NCI-H526 (cell line): ENCODE results near the gene SH3BP2.

Experiments
- DNase-seq, 2 experiments: peaks; one replicate each; lab custom pipeline; 2025; lab: John Stamatoyannopoulos, UW

Gene SH3BP2

DNA sequence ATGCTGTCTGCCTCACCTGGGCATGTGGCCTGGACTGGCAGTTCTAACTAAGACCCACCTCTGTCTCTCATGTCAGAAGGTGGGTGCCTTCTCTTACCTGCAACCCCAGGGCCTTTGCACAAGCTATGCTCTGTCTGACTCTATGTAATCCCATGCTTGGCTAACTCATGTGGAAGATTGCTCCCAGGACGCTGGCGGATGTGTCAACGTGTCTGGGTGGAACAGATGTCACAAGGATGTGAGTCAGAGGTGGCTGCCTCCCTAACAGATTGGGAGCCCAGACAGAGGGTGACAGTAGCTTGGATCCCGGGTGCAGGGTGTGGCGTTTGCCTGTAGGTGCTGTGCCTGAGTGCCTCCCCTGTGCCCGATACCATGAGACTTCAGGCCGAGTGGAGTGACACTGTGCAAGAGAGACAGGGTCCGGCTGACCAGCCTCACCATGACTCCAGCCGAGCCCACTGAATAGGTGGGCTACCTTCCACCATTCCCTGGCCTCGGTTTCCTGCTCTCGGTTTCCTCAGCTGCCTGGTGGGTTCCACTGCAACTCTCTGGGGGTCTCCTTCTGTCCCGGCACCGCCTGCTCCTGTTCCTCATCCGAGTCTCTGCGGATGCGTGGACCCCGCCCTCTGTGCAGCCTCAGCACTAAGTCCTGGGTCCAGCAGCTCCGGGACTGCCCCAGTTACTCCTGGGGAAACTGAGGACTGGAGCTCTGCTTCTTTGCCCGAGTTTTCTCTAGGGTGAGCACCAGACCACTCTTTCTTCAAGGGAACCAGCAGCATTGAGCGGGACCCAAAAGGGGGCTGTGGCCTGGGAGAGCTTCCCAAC, 11.0 kb downstream of the SH3BP2 start:
- no peak for DNase-seq

DNA sequence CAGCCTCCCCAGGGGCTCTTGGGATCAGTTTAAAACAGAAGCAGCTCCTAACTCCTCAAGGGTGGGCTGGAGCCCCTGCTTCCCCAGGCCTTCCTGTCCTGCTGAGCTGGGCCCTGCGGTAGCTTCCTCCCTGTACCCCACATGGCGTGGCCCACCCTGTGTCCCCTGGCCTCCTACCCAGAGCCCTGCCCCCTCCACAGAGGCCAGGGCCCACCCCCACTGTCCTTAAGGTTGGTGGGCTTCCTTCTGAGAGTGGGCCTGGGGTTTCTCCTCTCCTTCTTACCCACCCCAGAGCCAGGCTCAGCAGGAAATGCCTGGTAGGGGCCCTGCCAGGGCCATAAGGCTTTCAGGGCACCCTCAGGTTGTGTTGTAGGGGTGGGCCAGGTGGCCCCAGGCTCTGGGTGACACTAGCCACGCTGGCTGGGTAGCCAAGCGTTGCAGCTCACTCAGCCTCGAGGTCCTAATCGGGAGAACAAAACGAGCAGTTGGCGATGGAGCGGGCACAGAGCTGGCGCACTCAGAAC, 11.6 kb downstream of the SH3BP2 start:
- DNase-seq, result no peak

DNA sequence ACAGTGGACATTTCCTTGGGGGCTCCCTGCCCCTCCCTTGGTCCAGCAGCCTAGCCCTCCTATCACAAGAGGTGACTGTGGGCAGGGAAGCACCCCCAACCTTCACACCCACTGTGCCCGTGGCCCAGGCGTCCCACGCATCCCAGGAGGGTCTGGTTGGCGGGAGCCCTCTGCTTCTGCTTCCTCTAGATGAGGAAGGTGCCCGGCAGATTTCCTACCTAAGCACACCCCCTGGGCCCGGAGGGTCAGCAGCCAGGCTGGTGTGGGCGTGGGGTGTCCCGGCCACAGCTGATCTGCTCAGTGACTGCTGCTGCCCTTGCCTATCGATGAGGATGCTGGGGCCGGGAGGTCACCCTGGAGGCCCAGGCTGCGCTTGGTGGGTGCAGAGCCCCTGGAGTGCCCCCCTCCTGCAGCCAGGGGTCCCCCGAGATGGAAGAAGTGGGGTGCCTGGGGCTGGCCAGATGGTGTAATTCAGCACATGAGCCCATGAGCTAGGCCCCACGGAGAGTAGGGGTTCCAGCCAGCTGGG, 12.2 kb downstream of the SH3BP2 start:
- DNase-seq, result no peak

DNA sequence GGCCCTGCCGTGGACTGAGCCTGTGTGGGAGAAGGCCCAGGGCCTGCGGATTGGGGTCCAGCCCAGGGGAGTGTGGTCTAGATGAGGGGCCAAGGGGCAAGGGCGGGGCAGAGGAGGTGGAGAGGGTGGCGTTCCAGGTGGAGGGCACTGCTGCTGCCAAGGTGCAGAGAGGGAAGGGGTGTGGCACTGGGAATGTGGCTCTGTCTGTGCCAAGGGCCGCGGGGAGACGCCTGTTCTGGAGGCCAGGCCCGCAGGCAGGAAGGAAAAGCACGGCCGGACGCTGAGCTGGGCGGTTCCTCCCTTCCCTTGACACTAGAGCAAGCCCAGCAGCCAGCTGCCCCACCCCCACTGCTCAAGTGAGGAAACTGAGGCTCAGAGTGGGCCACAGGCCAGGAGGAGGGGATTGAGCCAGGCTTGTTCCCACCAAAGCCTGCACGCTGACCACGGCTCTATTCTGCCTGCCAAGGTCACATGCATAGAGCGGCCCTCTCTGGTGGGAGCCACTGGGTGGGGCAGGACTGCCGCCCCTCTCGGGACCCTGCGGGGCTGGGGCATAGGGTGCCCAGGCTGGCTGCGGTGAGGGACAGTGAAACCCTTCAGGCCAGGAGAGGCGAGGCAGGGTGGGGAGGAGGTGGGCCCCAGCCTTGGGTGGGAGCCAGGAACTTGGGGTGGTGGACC, 13.0 kb downstream of the SH3BP2 start:
- DNase-seq, result no peak

DNA sequence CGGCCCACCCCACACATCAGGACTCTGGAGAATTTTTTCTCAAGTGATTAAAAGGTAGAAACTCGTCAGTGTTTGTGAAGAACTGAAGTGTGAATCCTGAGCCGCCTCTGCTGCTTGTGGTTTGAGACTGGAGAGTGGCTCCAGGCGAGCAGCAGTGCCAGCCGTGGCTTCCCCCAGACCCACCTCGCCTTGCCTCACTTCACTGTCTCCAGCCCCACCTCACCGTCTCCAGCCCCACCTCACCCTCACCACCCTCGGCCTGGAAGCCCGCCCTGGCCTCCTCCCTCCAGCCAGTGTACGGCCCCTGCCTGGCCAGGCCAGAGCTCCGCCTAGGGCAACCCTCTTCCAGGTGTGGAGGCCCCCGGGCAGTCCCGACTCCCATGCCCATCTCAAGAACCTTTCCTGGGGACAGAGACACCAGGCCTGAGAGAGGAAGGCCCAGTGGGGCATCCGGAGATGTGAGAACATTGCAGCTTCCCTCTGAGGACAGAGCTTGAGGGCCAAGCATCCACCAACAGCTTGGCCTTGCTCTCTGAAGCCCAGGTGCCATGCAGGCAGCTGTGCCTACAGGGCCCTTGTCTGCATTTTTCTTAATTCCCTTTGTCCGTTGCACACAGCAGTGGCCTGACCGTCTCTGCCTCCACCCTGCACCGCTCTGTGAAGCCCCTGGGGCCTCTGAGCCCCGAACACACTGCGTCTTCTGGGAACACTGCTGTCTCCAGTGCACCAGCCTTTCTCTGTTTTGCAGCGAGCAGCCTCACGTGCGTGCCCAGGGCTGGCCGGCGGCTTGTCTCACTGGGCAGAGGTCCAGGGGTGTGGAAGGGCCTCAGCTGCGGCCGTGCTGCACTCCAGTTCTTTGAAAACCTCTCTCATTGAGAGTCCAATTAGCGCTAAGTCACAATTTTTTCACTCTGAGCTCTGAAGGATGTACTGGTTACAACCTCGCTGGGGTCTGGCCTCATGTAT, 13.8 kb downstream of the SH3BP2 start:
- no peak for DNase-seq

DNA sequence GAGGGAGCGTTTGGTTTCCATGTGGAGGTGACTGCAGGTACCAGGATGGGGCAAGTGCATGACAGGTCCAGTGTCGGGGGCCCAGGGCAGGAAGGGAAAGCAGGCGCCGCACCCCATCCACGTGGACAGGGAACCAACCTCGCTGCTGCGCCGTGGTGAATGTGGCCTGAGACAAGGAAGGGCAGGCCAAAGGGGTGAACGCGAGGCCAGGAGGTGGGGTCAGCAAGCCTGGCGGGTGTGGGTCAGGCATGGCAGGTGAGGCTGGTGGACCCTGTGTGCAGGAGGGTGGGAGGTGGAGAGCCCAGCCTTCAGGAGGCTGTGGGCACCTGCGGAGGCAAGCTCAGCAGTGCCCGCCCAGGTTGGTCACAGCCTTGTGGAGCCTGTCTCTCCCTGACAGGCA, 14.7 kb downstream of the SH3BP2 start:
- no peak for DNase-seq

DNA sequence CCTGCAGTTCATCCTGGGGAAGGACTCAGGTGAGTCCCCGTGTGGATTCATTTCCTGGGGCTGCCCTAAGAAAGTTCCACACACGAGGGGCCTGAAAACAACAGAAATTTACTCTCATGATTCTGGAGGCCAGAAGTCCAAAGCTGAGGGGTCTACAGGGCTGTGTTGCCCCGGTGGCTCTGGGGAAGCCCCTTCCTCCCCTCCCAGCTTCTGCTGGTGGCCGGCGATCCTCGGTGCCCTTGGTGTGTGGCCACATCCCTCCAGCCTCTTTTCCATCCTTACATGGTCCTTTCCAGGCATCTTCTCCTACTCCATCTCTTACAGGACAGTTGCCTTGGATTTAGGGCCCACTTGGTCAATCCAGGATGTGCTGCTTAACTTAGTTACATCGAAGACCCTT, 15.1 kb downstream of the SH3BP2 start:
- no peak for DNase-seq

DNA sequence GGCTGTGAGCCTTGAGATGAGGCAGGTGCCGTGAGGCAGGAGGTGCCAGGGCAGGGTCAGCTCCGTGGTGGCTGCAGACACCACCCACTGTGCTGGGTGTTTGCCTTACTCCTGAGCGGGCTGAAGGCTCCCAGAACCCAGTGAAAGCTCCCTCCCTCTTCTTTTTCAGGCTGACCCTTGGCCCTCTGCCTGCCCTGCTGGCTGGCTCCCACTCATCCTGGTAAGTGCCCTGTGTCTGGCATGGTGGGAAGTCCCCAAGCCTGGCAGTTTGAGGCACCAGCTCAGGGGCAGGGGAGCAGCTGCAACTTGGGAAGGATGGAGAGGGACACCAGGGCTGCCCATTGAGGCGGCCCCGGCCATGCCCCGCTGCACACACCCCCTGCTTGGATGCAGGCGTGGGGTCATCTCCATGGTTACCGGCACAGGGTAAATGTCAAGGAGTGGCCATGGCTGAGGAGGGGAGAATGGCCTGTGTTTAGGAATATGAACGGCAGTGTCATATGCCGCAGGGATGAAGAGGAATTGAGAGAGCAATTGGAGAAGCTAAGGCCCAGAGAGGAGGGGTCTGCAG, 16.8 kb downstream of the SH3BP2 start:
- DNase-seq, result no peak

DNA sequence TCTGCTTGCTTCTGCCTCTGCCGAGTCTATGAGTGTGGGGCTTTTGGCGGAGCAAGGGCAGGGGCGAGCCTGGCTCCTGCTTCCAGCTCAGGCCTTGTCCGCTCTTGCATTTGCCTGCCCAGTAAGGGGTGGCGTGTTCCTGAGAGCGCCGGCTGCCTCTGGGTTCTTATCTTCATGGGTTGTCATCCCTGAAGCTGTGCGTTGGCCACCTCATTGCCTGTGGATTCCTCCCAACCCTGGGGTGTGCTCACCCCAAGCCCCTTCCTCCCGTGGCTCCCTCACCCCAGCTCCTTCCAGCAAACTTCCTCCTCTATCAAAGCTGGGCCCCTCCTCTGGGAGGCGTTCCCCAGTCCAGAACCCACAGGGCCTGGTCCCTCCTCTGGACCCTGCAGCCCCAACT, 17.5 kb downstream of the SH3BP2 start:
- no peak for DNase-seq

DNA sequence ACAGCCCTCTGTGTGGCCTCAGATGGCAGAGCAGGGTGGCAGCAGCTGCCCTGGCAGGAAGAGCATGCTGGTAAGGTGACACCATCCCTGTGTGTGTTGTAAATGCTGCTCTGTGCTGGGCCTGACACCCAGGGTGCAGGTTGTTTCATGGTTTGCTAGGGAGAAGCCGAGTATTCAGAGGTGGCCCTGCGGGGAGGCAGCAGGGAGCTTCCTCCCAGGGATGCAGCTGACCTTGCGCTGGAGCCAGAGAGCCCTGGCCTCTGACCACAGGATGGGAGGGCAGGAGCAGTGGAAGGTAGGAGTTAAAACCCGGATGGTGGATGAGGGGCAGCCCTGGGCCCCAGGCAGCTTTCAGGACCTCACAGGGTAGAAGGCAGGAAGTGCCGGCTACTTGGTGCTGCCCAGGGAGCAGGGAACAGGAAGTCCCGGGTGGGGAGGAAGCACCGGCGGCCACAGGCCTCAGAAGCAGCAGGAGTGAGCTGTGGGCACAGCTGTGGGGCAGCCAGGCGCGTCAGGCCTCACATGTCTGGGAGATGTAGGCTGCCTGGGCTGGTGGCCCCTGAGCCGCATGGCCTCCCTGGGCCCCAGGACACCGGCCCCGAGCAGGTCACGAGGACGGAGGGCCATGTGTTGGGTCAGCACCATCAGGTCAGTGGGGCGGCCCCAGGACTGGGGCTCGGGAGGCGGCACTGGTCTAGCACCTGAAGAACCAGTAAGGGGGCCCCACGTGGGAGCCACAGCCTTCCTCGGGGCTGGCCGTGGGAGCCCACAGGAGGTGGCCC, 19.1 kb downstream of the SH3BP2 start:
- DNase-seq, result peak in 1 of 2 experiments; percentile 54

DNA sequence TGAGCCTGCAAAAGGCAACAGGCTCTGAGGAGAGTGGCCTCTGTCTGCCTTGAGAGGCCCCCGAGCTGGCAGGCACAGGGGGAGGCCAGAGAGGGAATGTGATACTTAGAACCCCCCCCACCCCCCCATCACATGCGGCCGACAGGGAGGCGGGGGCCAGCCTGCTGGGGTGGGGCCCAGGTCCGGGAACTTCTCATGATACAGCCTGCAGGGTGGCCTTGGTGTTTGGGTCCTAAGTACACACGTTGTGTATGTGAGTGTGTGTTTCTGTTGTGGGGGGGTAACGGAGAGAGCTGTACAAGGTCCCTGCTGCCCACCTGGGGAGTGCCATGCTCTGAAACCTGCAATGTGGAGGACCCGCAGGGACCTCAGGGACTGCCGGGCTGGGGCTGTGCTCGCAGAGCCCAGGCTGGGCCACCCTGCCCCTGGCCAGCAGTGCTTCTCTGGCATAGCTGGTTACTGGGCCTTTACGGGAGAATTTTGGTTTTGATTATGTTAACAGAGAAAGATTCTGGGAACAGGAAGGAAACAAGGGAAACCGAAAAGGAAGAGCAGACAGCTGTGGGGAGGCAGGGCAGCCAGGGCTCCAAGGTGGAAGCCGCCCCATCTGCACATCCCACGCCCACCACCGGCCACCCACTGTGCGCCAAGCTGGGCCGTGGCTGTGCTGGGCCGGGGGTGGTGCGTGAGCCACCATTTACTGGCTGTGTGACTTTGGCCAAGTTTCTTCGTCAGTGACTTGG, 19.9 kb downstream of the SH3BP2 start:
- no peak for DNase-seq

DNA sequence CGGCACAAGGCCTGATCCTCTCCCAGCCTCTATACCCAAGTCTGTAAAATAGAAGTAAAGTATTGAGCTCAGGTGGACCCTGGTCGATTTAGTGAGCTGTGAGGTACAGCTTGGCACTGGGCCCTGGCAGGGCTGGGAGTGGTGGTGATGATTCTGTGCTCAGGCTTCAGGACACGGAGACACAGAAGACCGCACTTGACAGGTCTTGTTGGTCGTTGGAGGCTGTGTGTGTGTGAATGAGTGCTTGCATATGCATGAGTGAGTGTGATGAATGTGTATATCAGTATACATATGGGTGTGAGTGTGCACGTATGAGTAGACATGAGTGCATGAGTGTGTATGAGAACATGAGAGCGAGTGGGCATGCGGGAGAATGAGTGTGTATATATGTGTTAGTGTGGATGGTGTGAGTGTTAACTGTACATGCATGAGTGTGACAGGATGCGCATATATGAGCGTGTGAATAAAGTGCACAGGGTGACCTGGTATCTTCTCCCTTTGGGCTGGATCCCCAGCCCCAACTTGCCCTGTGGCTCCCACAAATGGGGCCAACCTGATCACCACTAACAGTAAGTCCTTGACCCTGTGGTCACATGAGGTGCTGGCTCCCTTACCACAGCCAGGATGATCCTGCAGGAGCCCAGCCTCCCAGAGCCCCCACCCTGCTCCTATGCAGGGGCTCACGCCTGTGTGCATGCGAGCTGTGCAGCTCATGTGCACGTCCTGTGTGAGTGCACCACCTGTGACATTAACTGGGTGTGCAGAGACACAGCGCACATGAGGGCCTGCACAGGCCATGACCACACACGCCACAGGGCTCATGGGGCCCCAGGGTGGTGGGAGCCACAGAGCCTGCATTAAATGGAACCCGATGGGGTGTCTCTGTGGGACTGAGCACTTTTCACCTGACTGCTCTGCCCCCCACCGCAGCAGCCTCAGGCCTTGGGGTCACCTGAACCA, 20.8 kb downstream of the SH3BP2 start:
- DNase-seq, result no peak

DNA sequence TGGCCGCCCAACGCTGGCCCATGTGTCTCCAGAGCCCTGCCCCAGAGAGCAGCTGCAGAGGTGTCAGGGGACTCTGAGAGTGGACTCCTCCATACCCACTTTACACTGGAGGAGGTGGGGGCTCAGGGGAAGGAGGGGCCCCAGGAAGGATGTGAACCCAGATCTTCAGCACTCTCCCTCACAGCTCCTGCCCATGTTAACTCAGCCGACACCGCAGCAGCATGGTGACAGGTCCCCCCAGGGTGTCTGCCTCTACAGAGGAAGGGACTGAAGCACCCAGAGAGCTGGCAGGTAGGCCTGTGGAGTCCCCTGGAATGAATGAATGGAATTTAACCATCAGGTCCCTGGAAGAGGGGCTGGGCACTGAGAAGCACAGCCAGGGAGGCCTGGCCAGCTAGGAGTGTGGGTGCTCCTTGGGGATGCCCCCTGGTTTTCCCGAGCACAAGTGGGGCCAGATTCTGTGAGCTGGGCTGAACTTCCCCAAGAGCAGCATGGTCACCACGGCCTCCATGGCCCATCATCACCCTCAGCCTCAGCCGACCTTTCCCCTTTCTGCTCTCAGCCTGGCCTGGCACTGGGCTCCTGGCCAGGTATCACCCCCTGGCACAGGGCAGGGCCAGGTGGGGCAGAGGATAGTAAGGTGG, 21.9 kb downstream of the SH3BP2 start:
- no peak for DNase-seq

DNA sequence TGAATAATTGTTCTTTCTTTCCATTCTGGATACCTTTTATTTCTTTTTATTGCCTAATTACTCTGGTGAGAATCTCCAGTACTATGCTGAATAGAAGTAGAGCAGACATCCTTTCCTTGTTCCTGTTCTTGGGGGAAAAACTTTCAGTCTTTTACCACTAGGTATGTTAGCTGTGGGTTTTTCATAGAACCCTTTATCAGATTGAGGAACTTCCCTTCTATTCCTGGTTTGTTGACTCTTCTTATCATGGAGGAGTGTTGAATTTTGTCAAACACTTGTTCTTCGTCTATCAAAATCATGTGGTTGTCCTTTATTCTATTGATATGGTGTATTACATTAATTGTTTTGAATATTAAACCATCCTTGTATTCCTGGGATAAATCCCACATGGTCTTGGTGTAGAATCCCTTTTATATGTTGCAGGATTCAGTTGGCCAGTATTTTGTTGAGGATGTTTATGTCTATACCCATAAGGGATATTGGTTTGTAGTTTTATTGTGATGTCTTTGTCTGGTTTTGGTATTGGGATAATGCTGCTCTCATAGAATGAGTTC, 23.6 kb downstream of the SH3BP2 start:
- no peak for DNase-seq

DNA sequence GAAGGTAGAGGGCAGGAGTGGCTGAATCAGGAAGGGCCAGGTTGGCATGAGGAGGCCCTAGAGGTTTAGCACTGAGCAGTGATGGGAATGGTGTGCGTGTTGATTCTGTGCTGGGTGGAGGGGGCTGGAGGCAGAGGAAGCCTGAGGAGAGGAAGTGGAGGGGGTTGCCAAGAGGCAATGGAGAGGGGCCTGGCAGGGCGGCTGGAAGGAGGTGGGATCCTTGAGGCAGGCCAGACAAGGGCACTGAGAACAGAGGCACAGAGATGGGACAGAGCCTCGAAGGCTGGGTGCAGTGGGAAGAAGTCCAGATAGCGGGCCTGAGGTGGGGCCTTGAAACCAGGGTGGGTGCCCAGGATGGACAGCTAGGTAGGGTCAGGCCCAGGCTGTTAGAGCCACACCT, 24.3 kb downstream of the SH3BP2 start:
- no peak for DNase-seq

DNA sequence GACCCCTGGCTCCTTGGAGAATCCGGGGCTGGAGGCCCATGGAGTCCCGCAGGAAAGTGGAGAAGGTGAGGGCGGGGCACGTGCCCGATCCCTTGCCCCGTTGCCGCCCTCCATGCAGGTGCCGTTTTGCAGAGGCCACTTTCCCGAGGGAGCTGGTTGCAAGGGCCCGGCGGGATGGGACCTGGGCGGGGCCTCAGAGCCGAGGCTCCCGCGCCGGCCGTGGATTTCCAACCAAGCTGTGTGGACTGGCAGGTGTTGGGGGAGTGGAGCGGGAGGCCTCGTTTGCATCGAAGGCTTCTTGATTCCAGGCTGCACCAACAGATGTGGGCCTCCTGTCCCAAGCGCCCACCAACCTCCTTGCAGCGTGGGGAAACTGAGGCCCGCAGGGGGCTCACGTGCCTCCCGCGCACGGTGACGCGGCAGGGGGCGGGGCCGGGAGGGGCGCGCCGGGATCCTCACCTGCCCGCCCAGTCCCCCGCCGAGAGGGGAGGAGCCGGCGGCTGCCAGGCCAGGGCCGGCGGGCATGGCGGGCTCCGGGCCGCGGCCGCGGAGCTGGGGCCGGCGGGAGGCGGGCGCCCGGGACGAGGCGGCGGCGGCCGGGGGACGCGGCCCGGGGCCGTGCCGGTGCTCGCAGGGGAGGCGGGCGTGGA, 24.9 kb downstream of the SH3BP2 start:
- peak; percentile 32 to 92 for DNase-seq

DNA sequence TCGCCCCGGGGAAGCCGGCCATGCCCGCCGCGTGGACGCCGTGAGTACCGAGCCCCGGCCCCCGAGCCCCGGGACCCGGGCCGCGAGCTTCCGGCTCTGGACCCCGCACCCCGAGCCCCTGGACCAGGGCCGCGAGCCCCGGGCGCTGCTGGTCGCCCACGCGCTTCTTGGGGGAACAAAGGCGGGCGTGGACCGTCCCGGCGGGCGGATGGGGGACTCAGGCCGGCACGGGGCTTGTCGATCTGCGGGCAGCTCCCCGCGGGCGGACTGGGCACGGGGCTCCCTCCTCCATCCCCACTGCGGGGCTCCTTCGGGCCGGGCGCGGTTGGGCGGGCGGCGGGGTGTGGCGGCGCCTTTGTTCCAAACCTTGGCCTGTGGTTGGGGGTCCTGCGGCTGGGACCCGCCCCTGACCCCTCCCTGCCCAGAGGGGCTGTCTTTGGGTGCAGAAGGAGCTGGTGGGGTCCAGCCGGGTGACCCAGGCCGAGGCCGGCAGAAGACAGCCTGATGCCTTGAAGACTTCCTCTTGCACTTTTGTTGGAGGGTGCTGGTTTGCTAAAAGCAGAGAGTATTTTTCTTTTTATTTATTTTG, 25.6 kb downstream of the SH3BP2 start:
- peak in 1 of 2 experiments; percentile 51 for DNase-seq
